HG03565 (cell line): ENCODE results near the gene TMEM9.

Experiments used
- ATAC-seq: cut with Tn5 transposase; IDR thresholded peaks from one replicate; pipeline ENCODE4 v1.9.1; 2021; ENCODE audit warnings: mild to moderate bottlenecking, moderate library complexity; ENCODE audit not compliant: unreplicated experiment

The TMEM9 gene

DNA sequence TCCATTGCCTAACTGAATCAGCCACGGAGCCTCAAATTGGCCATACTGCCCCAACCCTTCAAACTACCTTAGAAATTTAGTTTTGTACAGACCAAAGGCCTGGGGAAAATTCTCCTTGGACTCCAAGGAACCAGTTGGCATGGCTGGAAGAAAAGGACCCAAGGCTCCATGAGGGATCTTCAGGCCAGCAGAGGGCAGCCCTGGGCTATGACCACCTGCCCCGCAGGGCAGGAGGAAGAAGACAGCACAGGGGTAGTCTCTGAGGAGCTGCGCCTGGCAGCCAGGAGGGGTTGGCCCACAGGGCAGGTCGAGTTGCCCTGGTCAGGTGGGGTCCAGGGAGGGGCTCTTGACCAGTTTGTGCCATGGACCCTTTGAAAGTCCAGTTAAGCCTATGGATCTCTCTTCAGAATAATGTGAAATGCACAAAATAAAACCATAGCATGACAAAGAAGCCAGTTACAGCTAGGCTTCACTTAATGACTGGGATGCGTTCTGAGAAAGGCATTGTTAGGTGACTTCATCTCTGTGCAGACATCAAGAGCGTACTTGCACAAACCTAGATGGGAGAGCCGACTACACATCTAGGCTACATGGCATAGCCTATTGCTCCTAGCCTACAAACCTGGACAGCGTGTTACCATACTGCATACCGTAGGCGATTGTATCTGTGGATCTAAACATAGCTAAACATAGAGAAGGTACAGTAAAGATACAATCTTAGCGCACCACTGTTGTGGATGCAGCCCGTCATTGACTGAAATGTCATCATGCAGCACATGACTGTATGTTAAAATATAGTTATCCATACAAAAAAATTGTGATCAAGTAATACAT, 68.2 kb downstream of the TMEM9 start:
- no peak for ATAC-seq
